GM12872 (cell line): Measurements from ENCODE around the gene SSH2.

Source experiments
- CTCF ChIP-seq: IDR thresholded peaks from 3 replicates; pipeline ENCODE4 v1.5.1; 2011; ENCODE audit warnings: low read depth, mild to moderate bottlenecking, low read length, moderate library complexity; ENCODE audit not compliant: insufficient read depth

SSH2 gene

GRCh38 chr17:29820425-29820824, 109.6 kb downstream of the SSH2 start:
- TF ChIP-seq CTCF = no peak

- TF ChIP-seq CTCF = peak; percentile 74
Measured at GRCh38 chr17:29807520-29808361, 122.3 kb downstream of the SSH2 start.

GRCh38 chr17:29802246-29802645, 127.8 kb downstream of the SSH2 start:
- no peak for TF ChIP-seq CTCF

- no peak for TF ChIP-seq CTCF
Measured at GRCh38 chr17:29800457-29800856, 129.6 kb downstream of the SSH2 start.

- no peak for TF ChIP-seq CTCF
Measured at GRCh38 chr17:29796652-29797051, 133.4 kb downstream of the SSH2 start.

- TF ChIP-seq CTCF = no peak
Measured at GRCh38 chr17:29793501-29793900, 136.5 kb downstream of the SSH2 start.

- no peak for TF ChIP-seq CTCF
Measured at GRCh38 chr17:29791336-29792080, 138.5 kb downstream of the SSH2 start.
